Fibroblast of villous mesenchyme (primary cell): ENCODE measurements around the gene ACAN. TPM values are rescaled to one million over a fixed set of nuclear protein-coding genes. Genes with fewer than 3 reads are reported as not detected.

Experiments
- DNase-seq: peaks from one replicate; pipeline ENCODE4 v3.0.0-alpha.2; 2010; ENCODE audit warnings: low read depth
- H3K4me3 ChIP-seq: 2 replicates; pipeline ENCODE4 v1.5.1; 2011; ENCODE audit warnings: low read depth, mild to moderate bottlenecking, low read length
- CTCF ChIP-seq: IDR thresholded peaks from 2 replicates; pipeline ENCODE4 v1.5.1; 2012; ENCODE audit warnings: low read depth, mild to moderate bottlenecking, low read length; ENCODE audit not compliant: insufficient read depth
- total RNA-seq: library from RNA; depleted of rRNA; stranded (reverse); fragments of >200 nt; gene quantifications from 2 replicates; pipeline ENCODE4 v1.2.3, GENCODE V29; 2012

ACAN gene
- total RNA-seq, 1 donor: not detected

- no peak overlapping the region for H3K4me3 ChIP-seq
- no peak for DNase-seq
- TF ChIP-seq CTCF: no peak
These were observed 32.4 kb downstream of the ACAN start for GRCh38 chr15:88835646-88836045.

GRCh38 chr15:88838667-88839066, 35.4 kb downstream of the ACAN start:
- DNase-seq: no peak
- H3K4me3 ChIP-seq: no peak overlapping the region
- no peak for TF ChIP-seq CTCF

GRCh38 chr15:88839146-88839545, 35.9 kb downstream of the ACAN start:
- no peak overlapping the region for H3K4me3 ChIP-seq
- no peak for TF ChIP-seq CTCF
- DNase-seq: no peak

- TF ChIP-seq CTCF: no peak
- no peak for DNase-seq
- no peak overlapping the region for H3K4me3 ChIP-seq
These were observed 36.7 kb downstream of the ACAN start for GRCh38 chr15:88839961-88840360.

- DNase-seq: no peak
- TF ChIP-seq CTCF: no peak
- no peak overlapping the region for H3K4me3 ChIP-seq
These were observed 38.0 kb downstream of the ACAN start for GRCh38 chr15:88841236-88841635.

- no peak for DNase-seq
- no peak overlapping the region for H3K4me3 ChIP-seq
- no peak for TF ChIP-seq CTCF
These were observed 38.9 kb downstream of the ACAN start for GRCh38 chr15:88842156-88842555.

- no peak for TF ChIP-seq CTCF
- DNase-seq: no peak
- no peak overlapping the region for H3K4me3 ChIP-seq
These were observed 40.1 kb downstream of the ACAN start for GRCh38 chr15:88843334-88843733.
